Measurements from ENCODE around the gene SPOCD1.

DNA sequence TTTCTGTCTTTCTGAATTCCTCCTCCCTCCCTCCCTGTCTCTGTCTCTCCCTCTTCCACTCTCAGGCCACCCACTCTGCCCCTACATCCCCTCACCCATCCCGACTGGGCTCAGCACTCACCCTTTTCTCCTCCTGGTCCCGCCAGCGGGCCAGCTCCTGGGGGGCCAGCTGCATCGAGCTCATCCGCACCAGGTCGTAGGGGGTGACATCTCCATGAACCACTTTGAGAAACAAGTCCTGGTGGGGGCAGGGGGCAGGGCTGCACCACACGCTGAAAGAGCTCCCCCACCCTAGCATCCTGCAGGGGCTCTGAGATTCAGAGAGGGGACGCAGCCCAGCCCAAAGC lies 17.8 kb downstream of the SPOCD1 start:
- TF ChIP-seq GATA2 (IDR thresholded peaks at IDR 0.05; ENCODE audit: low read depth, low read length) (no peak), GATA3 (IDR thresholded peaks at IDR 0.05; ENCODE audit: low read depth, low read length) (no peak)

All from SH-SY5Y (cell line).